HL-60/S4 treated with retinoic acid at 250 ng/mL for 4 days and 3 days (cell line): ENCODE measurements around the gene KIF5C.

ENCODE experiments used
- in situ Hi-C: fragments of 300-500 bp; cut with MboI; formaldehyde crosslinking; loops from 2 replicates; pipeline ENCODE4 v1.7.0; 2022; ENCODE audit warnings: low sequenced_read_pairs

Gene KIF5C

GRCh38 chr2:149064365-149064841 is 189.4 kb downstream of the KIF5C start:
- in situ Hi-C loops = no loop called here

- in situ Hi-C loops = no loop called here
These were observed 190.0 kb downstream of the KIF5C start for GRCh38 chr2:149064856-149065630.

GRCh38 chr2:149068225-149068995 is 193.4 kb downstream of the KIF5C start:
- in situ Hi-C loops = no loop called here

- in situ Hi-C loops = no loop called here
These were observed 194.2 kb downstream of the KIF5C start for GRCh38 chr2:149068996-149069888.

- in situ Hi-C loops = no loop called here
These were observed 195.8 kb downstream of the KIF5C start for GRCh38 chr2:149070681-149071320.

- in situ Hi-C loops = no loop called here
These were observed 200.1 kb downstream of the KIF5C start for GRCh38 chr2:149075105-149075504.

GRCh38 chr2:149075853-149076252 is 200.8 kb downstream of the KIF5C start:
- in situ Hi-C loops = no loop called here
